Myocyte (in vitro differentiated cells): ENCODE measurements around the gene PLIN1. TPM values are rescaled to one million over a fixed set of nuclear protein-coding genes. Genes with fewer than 3 reads are reported as not detected.

Experiments used
- DNase-seq: peaks from one replicate; pipeline ENCODE4 v3.0.0-alpha.2; 2012; ENCODE audit warnings: low read depth
- total RNA-seq: library from RNA; depleted of rRNA; stranded (reverse); fragments of >200 nt; gene quantifications from 2 replicates; pipeline ENCODE4 v1.2.3, GENCODE V29; 2014

The PLIN1 gene
- total RNA-seq, 1 donor from 2014 or later: 0.05 TPM

GRCh38 chr15:89630260-89630659 lies 48.9 kb downstream of the PLIN1 start:
- DNase-seq: no peak

- DNase-seq: no peak
These were observed 49.3 kb downstream of the PLIN1 start for GRCh38 chr15:89629829-89630228.

GRCh38 chr15:89628806-89629715 lies 50.1 kb downstream of the PLIN1 start:
- DNase-seq: no peak

GRCh38 chr15:89628301-89628700 lies 50.9 kb downstream of the PLIN1 start:
- DNase-seq: no peak

GRCh38 chr15:89627256-89627970 lies 51.8 kb downstream of the PLIN1 start:
- no peak for DNase-seq

- no peak for DNase-seq
These were observed 53.5 kb downstream of the PLIN1 start for GRCh38 chr15:89625716-89626115.

GRCh38 chr15:89623165-89623564 lies 56.0 kb downstream of the PLIN1 start:
- DNase-seq: no peak

GRCh38 chr15:89621547-89621946 lies 57.6 kb downstream of the PLIN1 start:
- DNase-seq: no peak

GRCh38 chr15:89616228-89616627 lies 62.9 kb downstream of the PLIN1 start:
- DNase-seq: no peak

- no peak for DNase-seq
These were observed 64.0 kb downstream of the PLIN1 start for GRCh38 chr15:89615135-89615534.

Other genes starting within 250 kb of the PLIN1 start
- not detected in 2 replicates for gene RHCG, start 182.8 kb downstream of the PLIN1 start, total RNA-seq
- 0.05 and 0.19 TPM in 2 replicates for gene TICRR, start 103.9 kb downstream of the PLIN1 start, total RNA-seq
- 6.3 and 8.0 TPM in 2 replicates for gene KIF7, start 23.9 kb downstream of the PLIN1 start, total RNA-seq
- gene PEX11A, start 11.4 kb upstream of the PLIN1 start, total RNA-seq: 7.1 and 7.3 TPM in 2 replicates
- gene WDR93, start 11.4 kb upstream of the PLIN1 start, total RNA-seq: not detected in 2 replicates
- gene MESP1, start 71.9 kb upstream of the PLIN1 start, total RNA-seq: 0.75 and 1.0 TPM in 2 replicates
- gene MESP2, start 97.0 kb upstream of the PLIN1 start, total RNA-seq: 0.24 and 0.42 TPM in 2 replicates
- 6.2 and 6.6 TPM in 2 replicates for gene ANPEP, start 135.5 kb upstream of the PLIN1 start, total RNA-seq
- gene AP3S2, start 214.6 kb upstream of the PLIN1 start, total RNA-seq: 65.3 and 101 TPM in 2 replicates
- gene ARPIN, start 233.6 kb upstream of the PLIN1 start, total RNA-seq: 5.4 and 5.6 TPM in 2 replicates